Mesenteric fat pad (tissue), 1 donor: ENCODE results near the gene BMF. TPM values are rescaled to one million over a fixed set of nuclear protein-coding genes. Genes with fewer than 3 reads are reported as not detected.
A peak's percentile ranks its signal among the peaks of the same experiment; 100 is the strongest.
"Not testable (repeated sequence)": the region's sequence is repeated elsewhere in the genome, so short reads cannot be mapped to it uniquely, and the experiment has no call there.

Experiments
- DNase-seq: peaks from one replicate; pipeline ENCODE4 v3.0.0-alpha.2; 2020; ENCODE audit warnings: low spot score
- long read RNA-seq: library from polyadenylated mRNA; unstranded; transcript quantifications from one replicate; pipeline ENCODE4 v2.0.0, GENCODE V29; 2020
- total RNA-seq: library from RNA; stranded (reverse); fragmentation: NEBNext Ultra II Directional; extraction: Animal tissue kit (Norgen Biotek cat#: 25700); gene quantifications from one replicate; pipeline ENCODE4 v1.2.1, GENCODE V29; 2021
- donor health status: DM: yes; HTN: yes; CAD: no.

The BMF gene
- total RNA-seq: 4.0 TPM
- long read RNA-seq: 0 reads

- DNase-seq: peak; percentile 100
Observed at GRCh38 chr15:40108855-40109735, at the start of gene BMF. TSS of gene BMF (minus strand) at chr15:40108879. CDS start at chr15:40106086, 2,793 bp downstream.

GRCh38 chr15:40157778-40158447, 49.2 kb upstream of the BMF start:
- no peak for DNase-seq

- no peak for DNase-seq
Observed at GRCh38 chr15:40155270-40155910, 46.7 kb upstream of the BMF start.

- DNase-seq: not testable (repeated sequence)
Observed at GRCh38 chr15:40154821-40155220, 46.1 kb upstream of the BMF start.

- DNase-seq: no peak
Observed at GRCh38 chr15:40151991-40152390, 43.3 kb upstream of the BMF start.

GRCh38 chr15:40151499-40151898, 42.8 kb upstream of the BMF start:
- DNase-seq: no peak

- DNase-seq: no peak
Observed at GRCh38 chr15:40150163-40150925, 41.7 kb upstream of the BMF start.

- no peak for DNase-seq
Observed at GRCh38 chr15:40149339-40149738, 40.7 kb upstream of the BMF start.

- DNase-seq: no peak
Observed at GRCh38 chr15:40146037-40146436, 37.4 kb upstream of the BMF start.

- DNase-seq: no peak
Observed at GRCh38 chr15:40142428-40142827, 33.7 kb upstream of the BMF start.

GRCh38 chr15:40138201-40138570, 29.5 kb upstream of the BMF start:
- DNase-seq: not testable (repeated sequence)

GRCh38 chr15:40137303-40138200, 28.9 kb upstream of the BMF start:
- no peak for DNase-seq

- no peak for DNase-seq
Observed at GRCh38 chr15:40136470-40137302, 28.0 kb upstream of the BMF start.

GRCh38 chr15:40135846-40136450, 27.3 kb upstream of the BMF start:
- not testable (repeated sequence) for DNase-seq

- no peak for DNase-seq
Observed at GRCh38 chr15:40134885-40135284, 26.2 kb upstream of the BMF start.

GRCh38 chr15:40133544-40133943, 24.9 kb upstream of the BMF start:
- no peak for DNase-seq

GRCh38 chr15:40130799-40131502, 22.3 kb upstream of the BMF start:
- DNase-seq: no peak

- DNase-seq: no peak
Observed at GRCh38 chr15:40130118-40130517, 21.4 kb upstream of the BMF start.
